ENCODE results near the gene GSKIP.
A peak's percentile ranks its signal among the peaks of the same experiment; 100 is the strongest.

Gene GSKIP

DNA sequence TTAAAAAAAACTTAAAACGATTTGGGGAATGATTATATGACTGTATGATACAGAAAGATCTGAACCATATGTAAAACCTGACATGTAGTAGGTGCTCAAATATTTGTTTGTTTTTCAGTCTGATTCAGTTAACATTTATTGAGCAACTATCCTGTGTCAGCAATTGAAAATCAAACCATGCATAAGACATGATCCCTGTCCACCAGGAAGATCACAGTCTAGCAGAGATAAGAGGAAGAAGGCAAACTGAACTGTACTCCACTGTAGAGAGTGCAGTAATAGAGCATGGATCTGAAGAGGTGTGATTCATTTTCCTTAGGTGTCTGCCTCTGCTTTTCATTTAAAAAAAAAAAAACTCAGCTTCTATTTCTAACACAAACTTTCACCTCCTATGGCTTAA, 20.7 kb downstream of the GSKIP start:
- Histone ChIP-seq H3K9ac (ENCODE audit: low read length) (no peak overlapping the region), H3K36me3 (ENCODE audit: control insufficient read depth in 1 of 2, insufficient read depth in 2 of 2, low read depth in 1 of 2, low read length in 2 of 2) (peaks cover 7 to 60% of the 10 kb centered on the region in 2 experiments), H3K4me2 (ENCODE audit: low read length, poor library complexity, severe bottlenecking) (no peak overlapping the region), H4K8ac (ENCODE audit: low read length) (no peak overlapping the region), H2BK5ac (ENCODE audit: low read depth, low read length, poor library complexity, severe bottlenecking) (no peak overlapping the region), H3K4me3 (ENCODE audit: insufficient read depth in 1 of 2, low read depth in 1 of 2, low read length in 2 of 2) (no peak overlapping the region), H3K79me1 (replicated peaks; ENCODE audit: low read length, poor library complexity, severe bottlenecking) (peaks cover 10% of the 10 kb centered on the region), H2AK5ac (ENCODE audit: low read length, severe bottlenecking) (no peak overlapping the region), H2BK12ac (ENCODE audit: low read length in 2 of 2) (no peak overlapping the region), H3K27me3 (ENCODE audit: control insufficient read depth in 1 of 2, insufficient read depth in 1 of 2, low read length in 2 of 2) (no peaks in the 10 kb centered on the region), H2AFZ (ENCODE audit: low read depth, low read length) (no peak overlapping the region), H3K14ac (ENCODE audit: low read length in 2 of 2) (no peak overlapping the region), H2BK15ac (ENCODE audit: low read depth, poor library complexity, severe bottlenecking) (no peak overlapping the region), H2BK120ac (ENCODE audit: low read depth, low read length) (no peak overlapping the region), H3K18ac (ENCODE audit: low read depth in 1 of 2, low read length in 2 of 2) (no peak overlapping the region), H3K23ac (ENCODE audit: low read length in 2 of 2) (no peak overlapping the region), H3K4ac (ENCODE audit: low read depth in 1 of 2, low read length in 2 of 2) (no peak overlapping the region), H3K27ac (ENCODE audit: low read length, poor library complexity, severe bottlenecking) (no peak overlapping the region), H3K9me3 (ENCODE audit: control insufficient read depth, low read length) (no peaks in the 10 kb centered on the region), H4K91ac (ENCODE audit: low read length) (no peak overlapping the region), H3K4me1 (ENCODE audit: control insufficient read depth, insufficient read depth, low read depth, low read length) (no peaks in the 10 kb centered on the region)
- WGBS = 100% methylated on average over 1 of the region's 1 CpG
- no peak for DNase-seq

- H3K4me3 ChIP-seq (ENCODE audit: insufficient read depth in 1 of 2, low read depth in 1 of 2, low read length in 2 of 2) = no peak overlapping the region
- no peak overlapping the region for H4K91ac ChIP-seq (ENCODE audit: low read length)
- no peak overlapping the region for H2BK5ac ChIP-seq (ENCODE audit: low read depth, low read length, poor library complexity, severe bottlenecking)
- no peak overlapping the region for H2AFZ ChIP-seq (ENCODE audit: low read depth, low read length)
- 40% methylated on average over 1 of the region's 1 CpG for WGBS
- peaks cover 8% of the 10 kb centered on the region for H3K79me1 ChIP-seq (replicated peaks; ENCODE audit: low read length, poor library complexity, severe bottlenecking)
- no peak overlapping the region for H3K14ac ChIP-seq (ENCODE audit: low read length in 2 of 2)
- H3K36me3 ChIP-seq (ENCODE audit: control insufficient read depth in 1 of 2, insufficient read depth in 2 of 2, low read depth in 1 of 2, low read length in 2 of 2) = peaks cover 7 to 60% of the 10 kb centered on the region in 2 experiments
- H3K27me3 ChIP-seq (ENCODE audit: control insufficient read depth in 1 of 2, insufficient read depth in 1 of 2, low read length in 2 of 2) = no peaks in the 10 kb centered on the region
- no peak overlapping the region for H3K23ac ChIP-seq (ENCODE audit: low read length in 2 of 2)
- no peak for DNase-seq
- H3K4ac ChIP-seq (ENCODE audit: low read depth in 1 of 2, low read length in 2 of 2) = no peak overlapping the region
- H3K9me3 ChIP-seq (ENCODE audit: control insufficient read depth, low read length) = no peaks in the 10 kb centered on the region
- H2BK15ac ChIP-seq (ENCODE audit: low read depth, poor library complexity, severe bottlenecking) = no peak overlapping the region
- no peak overlapping the region for H4K8ac ChIP-seq (ENCODE audit: low read length)
- no peak overlapping the region for H2BK12ac ChIP-seq (ENCODE audit: low read length in 2 of 2)
- no peak overlapping the region for H3K9ac ChIP-seq (ENCODE audit: low read length)
- H2AK5ac ChIP-seq (ENCODE audit: low read length, severe bottlenecking) = no peak overlapping the region
- H3K4me1 ChIP-seq (ENCODE audit: control insufficient read depth, insufficient read depth, low read depth, low read length) = no peaks in the 10 kb centered on the region
- H2BK120ac ChIP-seq (ENCODE audit: low read depth, low read length) = no peak overlapping the region
- H3K18ac ChIP-seq (ENCODE audit: low read depth in 1 of 2, low read length in 2 of 2) = no peak overlapping the region
- no peak overlapping the region for H3K27ac ChIP-seq (ENCODE audit: low read length, poor library complexity, severe bottlenecking)
- no peak overlapping the region for H3K4me2 ChIP-seq (ENCODE audit: low read length, poor library complexity, severe bottlenecking)
These were observed 21.4 kb downstream of the GSKIP start for GRCh38 chr14:96384740-96385139.

DNA sequence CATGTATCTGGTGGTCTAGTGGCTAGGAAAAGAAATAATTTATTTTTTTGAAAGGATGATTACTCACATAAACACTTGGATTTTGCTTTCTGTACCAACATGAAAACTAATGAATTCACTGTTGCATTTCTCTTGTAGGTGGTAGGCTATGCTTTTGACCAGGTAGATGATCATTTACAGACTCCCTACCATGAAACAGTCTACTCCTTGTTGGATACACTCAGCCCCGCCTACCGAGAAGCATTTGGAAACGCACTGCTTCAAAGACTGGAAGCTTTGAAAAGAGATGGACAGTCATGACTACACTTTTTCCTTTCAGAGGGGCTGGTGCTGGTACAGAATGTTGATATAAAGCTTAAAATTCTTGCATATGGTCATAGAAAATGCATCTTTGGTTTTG, 22.1 kb downstream of the GSKIP start:
- no peaks in the 10 kb centered on the region for H3K9me3 ChIP-seq (ENCODE audit: control insufficient read depth, low read length)
- H3K27me3 ChIP-seq (ENCODE audit: control insufficient read depth in 1 of 2, insufficient read depth in 1 of 2, low read length in 2 of 2) = no peaks in the 10 kb centered on the region
- peaks cover 8% of the 10 kb centered on the region for H3K79me1 ChIP-seq (replicated peaks; ENCODE audit: low read length, poor library complexity, severe bottlenecking)
- no peak overlapping the region for H2BK5ac ChIP-seq (ENCODE audit: low read depth, low read length, poor library complexity, severe bottlenecking)
- no peak overlapping the region for H2AFZ ChIP-seq (ENCODE audit: low read depth, low read length)
- H3K4ac ChIP-seq (ENCODE audit: low read depth in 1 of 2, low read length in 2 of 2) = no peak overlapping the region
- DNase-seq = no peak
- H3K27ac ChIP-seq (ENCODE audit: low read length, poor library complexity, severe bottlenecking) = no peak overlapping the region
- H2BK15ac ChIP-seq (ENCODE audit: low read depth, poor library complexity, severe bottlenecking) = no peak overlapping the region
- no peak overlapping the region for H3K4me3 ChIP-seq (ENCODE audit: insufficient read depth in 1 of 2, low read depth in 1 of 2, low read length in 2 of 2)
- H4K8ac ChIP-seq (ENCODE audit: low read length) = no peak overlapping the region
- H3K4me2 ChIP-seq (ENCODE audit: low read length, poor library complexity, severe bottlenecking) = no peak overlapping the region
- no peak overlapping the region for H2AK5ac ChIP-seq (ENCODE audit: low read length, severe bottlenecking)
- H3K36me3 ChIP-seq (ENCODE audit: control insufficient read depth in 1 of 2, insufficient read depth in 2 of 2, low read depth in 1 of 2, low read length in 2 of 2) = peaks cover 7 to 60% of the 10 kb centered on the region in 2 experiments
- H3K4me1 ChIP-seq (ENCODE audit: control insufficient read depth, insufficient read depth, low read depth, low read length) = no peaks in the 10 kb centered on the region
- no peak overlapping the region for H3K23ac ChIP-seq (ENCODE audit: low read length in 2 of 2)
- H2BK12ac ChIP-seq (ENCODE audit: low read length in 2 of 2) = no peak overlapping the region
- H3K14ac ChIP-seq (ENCODE audit: low read length in 2 of 2) = no peak overlapping the region
- no peak overlapping the region for H2BK120ac ChIP-seq (ENCODE audit: low read depth, low read length)
- no peak overlapping the region for H3K9ac ChIP-seq (ENCODE audit: low read length)
- no peak overlapping the region for H3K18ac ChIP-seq (ENCODE audit: low read depth in 1 of 2, low read length in 2 of 2)
- H4K91ac ChIP-seq (ENCODE audit: low read length) = no peak overlapping the region
- WGBS = 91% methylated on average over 3 of the region's 3 CpGs

DNA sequence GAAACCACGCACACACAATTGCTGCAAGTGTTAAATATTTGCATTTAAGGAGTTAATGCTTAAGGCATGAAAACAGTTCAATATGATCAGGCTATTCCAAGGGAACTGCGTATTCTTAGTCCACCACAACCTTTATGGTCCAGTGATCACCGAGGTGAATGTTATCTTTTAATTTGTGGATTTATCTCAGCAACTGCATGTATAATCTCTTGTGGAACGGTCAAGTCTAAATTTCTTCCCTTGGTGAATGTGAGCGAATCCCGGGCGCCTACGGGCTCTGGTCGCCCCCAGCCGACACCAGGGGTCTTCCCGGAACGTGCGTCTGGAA, 27.6 kb downstream of the GSKIP start:
- peak overlapping the region; percentile 76 to 86 for H3K4me3 ChIP-seq (ENCODE audit: insufficient read depth in 1 of 2, low read depth in 1 of 2, low read length in 2 of 2)
- H3K79me1 ChIP-seq (replicated peaks; ENCODE audit: low read length, poor library complexity, severe bottlenecking) = no peaks in the 10 kb centered on the region
- H3K18ac ChIP-seq (ENCODE audit: low read depth in 1 of 2, low read length in 2 of 2) = peak overlapping the region; percentile 21 to 55
- no peak overlapping the region for H2BK12ac ChIP-seq (ENCODE audit: low read length in 2 of 2)
- peaks cover 3 to 15% of the 10 kb centered on the region in 2 experiments for H3K36me3 ChIP-seq (ENCODE audit: control insufficient read depth in 1 of 2, insufficient read depth in 2 of 2, low read depth in 1 of 2, low read length in 2 of 2)
- peak overlapping the region; percentile 100 for H3K4me2 ChIP-seq (ENCODE audit: low read length, poor library complexity, severe bottlenecking)
- H3K23ac ChIP-seq (ENCODE audit: low read length in 2 of 2) = no peak overlapping the region
- H2BK15ac ChIP-seq (ENCODE audit: low read depth, poor library complexity, severe bottlenecking) = no peak overlapping the region
- DNase-seq = no peak
- no peak overlapping the region for H4K91ac ChIP-seq (ENCODE audit: low read length)
- H4K8ac ChIP-seq (ENCODE audit: low read length) = no peak overlapping the region
- H2BK5ac ChIP-seq (ENCODE audit: low read depth, low read length, poor library complexity, severe bottlenecking) = no peak overlapping the region
- H3K4ac ChIP-seq (ENCODE audit: low read depth in 1 of 2, low read length in 2 of 2) = no peak overlapping the region
- peaks cover 7% of the 10 kb centered on the region for H3K4me1 ChIP-seq (ENCODE audit: control insufficient read depth, insufficient read depth, low read depth, low read length)
- H2AFZ ChIP-seq (ENCODE audit: low read depth, low read length) = peak overlapping the region; percentile 30
- H3K27ac ChIP-seq (ENCODE audit: low read length, poor library complexity, severe bottlenecking) = peak overlapping the region; percentile 38
- H3K27me3 ChIP-seq (ENCODE audit: control insufficient read depth in 1 of 2, insufficient read depth in 1 of 2, low read length in 2 of 2) = no peaks in the 10 kb centered on the region
- peak overlapping the region; percentile 94 for H3K9ac ChIP-seq (ENCODE audit: low read length)
- no peaks in the 10 kb centered on the region for H3K9me3 ChIP-seq (ENCODE audit: control insufficient read depth, low read length)
- 20% methylated on average over 13 of the region's 13 CpGs for WGBS
- H2BK120ac ChIP-seq (ENCODE audit: low read depth, low read length) = peak overlapping the region; percentile 19
- no peak overlapping the region for H3K14ac ChIP-seq (ENCODE audit: low read length in 2 of 2)
- no peak overlapping the region for H2AK5ac ChIP-seq (ENCODE audit: low read length, severe bottlenecking)
